B cell (primary cell): ENCODE data around the gene PTTG2. TPM values are rescaled to one million over a fixed set of nuclear protein-coding genes. Genes with fewer than 3 reads are reported as not detected.

Experiments
- ATAC-seq: fragments of 200-7000 bp; cut with Tn5 transposase; one replicate; pipeline ENCODE4 v1.10.0; 2021; ENCODE audit warnings: low read depth, mild to moderate bottlenecking, moderate number of reproducible peaks, moderate library complexity
- CTCF ChIA-PET: fragments of 350-600 bp; sonication (Branson Sonifier 250); formaldehyde crosslinking; loops from one replicate; lab custom pipeline; 2021; ENCODE audit warnings: antibody characterized with exemption, inconsistent platforms; lab: Charles Lee
- POLR2A ChIA-PET: fragments of 350-600 bp; sonication (Branson Sonifier 250); formaldehyde crosslinking; loops from one replicate; lab custom pipeline; 2021; ENCODE audit warnings: antibody characterized with exemption; lab: Charles Lee
- DNase-seq: peaks from one replicate; pipeline ENCODE4 v3.0.0; 2013
- H2AFZ ChIP-seq: 2 replicates; pipeline ENCODE4 v1.6.1; 2012; ENCODE audit warnings: mild to moderate bottlenecking, low read depth, low read length; ENCODE audit not compliant: insufficient read depth, poor library complexity, severe bottlenecking
- H3K27ac ChIP-seq, 2 donors: 1 replicate in 1 of 2; 2 replicates in 1 of 2; pipeline ENCODE4 v1.5.1; 2012 to 2013; ENCODE audit warnings: low read length in 2 of 2, mild to moderate bottlenecking in 2 of 2, moderate library complexity in 1 of 2
- H3K27me3 ChIP-seq, 4 experiments: fragments of 200-600 bp in 1 of 4; sonication (generic) in 1 of 4; replicated peaks in 1 of 4; 1 replicate in 2 of 4; 2 replicates in 2 of 4; pipeline versions ENCODE4 v1.6.1 to v1.7.0; 2013 to 2016; ENCODE audit warnings: low read length in 3 of 4, mild to moderate bottlenecking in 2 of 4, mixed read lengths in 1 of 4, moderate library complexity in 1 of 4; ENCODE audit not compliant: insufficient read depth in 4 of 4, control insufficient read depth in 3 of 4; ENCODE audit errors: control extremely low read depth in 1 of 4
- H3K36me3 ChIP-seq, 2 experiments: replicated peaks in 1 of 2; 1 replicate in 1 of 2; 2 replicates in 1 of 2; pipeline versions ENCODE4 v1.6.1 to v1.7.1; 2013; ENCODE audit warnings: low read length in 1 of 2; ENCODE audit not compliant: insufficient read depth in 2 of 2, control insufficient read depth in 1 of 2; ENCODE audit errors: control extremely low read depth in 1 of 2, extremely low read depth in 1 of 2
- H3K4me1 ChIP-seq, 2 donors: fragments of 200-600 bp in 1 of 2; sonication (generic) in 1 of 2; 1 replicate in 1 of 2; 2 replicates in 1 of 2; pipeline versions ENCODE4 v1.5.1 to v1.6.1; 2013 to 2017; ENCODE audit warnings: low read length in 2 of 2; ENCODE audit not compliant: control insufficient read depth in 2 of 2, insufficient read depth in 2 of 2
- H3K4me2 ChIP-seq: replicated peaks from 2 replicates; pipeline ENCODE3; 2012; ENCODE audit warnings: mild to moderate bottlenecking, low read depth, low read length; ENCODE audit not compliant: poor library complexity, severe bottlenecking
- H3K4me3 ChIP-seq, 5 experiments: fragments of 200-600 bp in 1 of 5; sonication (generic) in 1 of 5; 1 replicate in 3 of 5; 2 replicates in 2 of 5; pipeline versions ENCODE4 v1.5.1 to v1.7.0; 2011 to 2016; ENCODE audit warnings: low read length in 4 of 5, mild to moderate bottlenecking in 4 of 5, low read depth in 2 of 5, control low read depth in 1 of 5, moderate library complexity in 1 of 5; ENCODE audit not compliant: insufficient read depth in 1 of 5; ENCODE audit errors: control extremely low read depth in 1 of 5, extremely low read depth in 1 of 5
- H3K79me2 ChIP-seq: fragments of 200-600 bp; sonication (generic); one replicate; pipeline ENCODE4 v1.6.0; 2016; ENCODE audit warnings: low read length; ENCODE audit not compliant: control insufficient read depth, insufficient read depth
- H3K9ac ChIP-seq: fragments of 200-600 bp; sonication (generic); 2 replicates; pipeline ENCODE4 v1.6.1; 2017; ENCODE audit warnings: mild to moderate bottlenecking, low read length, moderate library complexity
- H3K9me3 ChIP-seq, 3 donors: one replicate each; pipeline versions ENCODE4 v1.6.1 to v1.7.1; 2013; ENCODE audit warnings: low read length in 2 of 3; ENCODE audit not compliant: control insufficient read depth in 2 of 3, insufficient read depth in 1 of 3; ENCODE audit errors: control extremely low read depth in 1 of 3
- H4K20me1 ChIP-seq: 2 replicates; pipeline ENCODE4 v1.6.0; 2012; ENCODE audit warnings: mild to moderate bottlenecking, low read length; ENCODE audit not compliant: insufficient read depth, control insufficient read depth, poor library complexity, severe bottlenecking
- H3K27ac Mint-ChIP-seq: one replicate; pipeline ENCODE4 v1.8.0; 2021; ENCODE audit warnings: mixed read lengths
- H3K27me3 Mint-ChIP-seq: one replicate; pipeline ENCODE4 v1.8.0; 2021; ENCODE audit warnings: mixed read lengths
- H3K4me1 Mint-ChIP-seq: one replicate; pipeline ENCODE4 v1.8.0; 2021; ENCODE audit warnings: mixed read lengths
- H3K4me3 Mint-ChIP-seq: one replicate; pipeline ENCODE4 v1.8.0; 2021; ENCODE audit warnings: mixed read lengths
- H3K9me3 Mint-ChIP-seq: one replicate; pipeline ENCODE4 v1.8.0; 2022; ENCODE audit warnings: mixed read lengths; ENCODE audit not compliant: insufficient read depth
- CTCF ChIP-seq: fragments of 200-600 bp; IDR thresholded peaks from one replicate; pipeline ENCODE4 v1.8.0; 2022; ENCODE audit warnings: antibody characterized with exemption, mild to moderate bottlenecking
- EZH2 ChIP-seq: IDR thresholded peaks from 2 replicates; pipeline ENCODE4 v1.6.1; 2012; ENCODE audit warnings: borderline replicate concordance, low read depth, mild to moderate bottlenecking, moderate library complexity, low read length; ENCODE audit not compliant: insufficient read depth, poor library complexity, severe bottlenecking
- WGBS: methylation state at CpG from one replicate; pipeline ENCODE4 v1.1.5; 2013; ENCODE audit warnings: missing lambda C conversion rate; ENCODE audit not compliant: insufficient coverage; 5-methylcytosine and 5-hydroxymethylcytosine counted together
- intact Hi-C: fragments of 100-400 bp; cut with micrococcal nuclease; formaldehyde crosslinking; loops from one replicate; pipeline ENCODE4 v1.10.0; 2022
- polyA plus RNA-seq: library from polyadenylated mRNA; depleted of rRNA; stranded (reverse); fragments of >200 nt; gene quantifications from 2 replicates; pipeline ENCODE4 v1.2.3, GENCODE V29; 2012
- total RNA-seq, 2 donors: library from RNA; stranded (reverse); fragments of 120-200 nt in 1 of 2; gene quantifications; 1 replicate in 1 of 2; 2 replicates in 1 of 2; pipeline versions ENCODE4 v1.2.3 to v1.2.4, GENCODE V29; 2013 to 2022

PTTG2 gene
- total and polyA plus RNA-seq, 2 donors (not counting 1 experiment from before 2014, with no cell fraction given), result 1.9 to 2.8 TPM

GRCh38 chr4:37970702-37971101 lies 10.5 kb downstream of the PTTG2 start:
- H3K4me2 ChIP-seq, result peak overlapping the region; percentile 41

More at GRCh38 chr4:37970702-37971101, 10.5 kb downstream of the PTTG2 start:
- Histone ChIP-seq H3K27me3 (no peaks in the 10 kb centered on the region), H4K20me1 (peaks cover 5% of the 10 kb centered on the region), H3K9me3 (no peaks in the 10 kb centered on the region), H3K36me3 (no peaks in the 10 kb centered on the region), H3K27ac (peak overlapping the region in 1 of 2 donors; percentile 44), H3K4me1 (peaks cover 14 to 20% of the 10 kb centered on the region in 2 donors), H3K4me3 (no peak overlapping the region), H3K9ac (no peak overlapping the region), H2AFZ (no peak overlapping the region), H3K79me2 (peaks cover 55% of the 10 kb centered on the region)
- ATAC-seq (peak; percentile 99), DNase-seq (peak; percentile 81)
- Mint-ChIP-seq H3K27ac (peak overlapping the region; percentile 54), H3K9me3 (no peaks in the 10 kb centered on the region), H3K4me3 (no peak overlapping the region), H3K27me3 (no peaks in the 10 kb centered on the region), H3K4me1 (peaks cover 40% of the 10 kb centered on the region)
- intact Hi-C loops, result loop anchor here (2.0 to 10.0 kb wide), 3 partner anchors 64 to 884 kb away; partner anchors contain the start of gene TLR6
- CTCF ChIA-PET, result interaction anchor here (1.1 to 2.6 kb wide), 8 partner anchors 9 to 167 kb away, joined by 3 to 13 read pairs (median 4); no protein-coding TSS in a partner anchor
- WGBS, result no CpG with 5 or more reads among the region's 1 CpG
- POLR2A ChIA-PET, result interaction anchor here (0.6 to 0.8 kb wide), 2 partner anchors 11 to 79 kb away, joined by 4 to 6 read pairs; no protein-coding TSS in a partner anchor
- TF ChIP-seq EZH2, result no peak
- TF ChIP-seq CTCF, result peak; percentile 73
